HEK293 (cell line): ENCODE data around the gene ATG101.

Experiments used
- MYNN ChIP-seq: fragments of 450-650 bp; formaldehyde crosslinking; IDR thresholded peaks from 2 replicates; pipeline ENCODE4 v1.5.1; 2016; ENCODE audit warnings: missing biosample characterization, missing genetic modification characterization, borderline replicate concordance
- SETDB1 ChIP-seq: IDR thresholded peaks from one replicate; pipeline ENCODE4 v1.6.1; 2017; ENCODE audit warnings: mild to moderate bottlenecking, low read length, moderate library complexity, mixed read lengths; ENCODE audit not compliant: insufficient read length
- TRIM28 ChIP-seq: IDR thresholded peaks from 2 replicates; pipeline ENCODE4 v1.6.1; 2011; ENCODE audit warnings: low read length, control low read depth, borderline replicate concordance
- ZFP69B ChIP-seq: fragments of 450-650 bp; formaldehyde crosslinking; IDR thresholded peaks from 2 replicates; pipeline ENCODE4 v1.5.1; 2016; ENCODE audit warnings: missing biosample characterization, missing genetic modification characterization
- ZNF121 ChIP-seq: fragments of 450-650 bp; formaldehyde crosslinking; IDR thresholded peaks from 2 replicates; pipeline ENCODE4 v1.5.1; 2016; ENCODE audit warnings: missing biosample characterization, missing genetic modification characterization
- ZNF146 ChIP-seq: fragments of 450-650 bp; formaldehyde crosslinking; IDR thresholded peaks from 2 replicates; pipeline ENCODE4 v1.5.1; 2016; ENCODE audit warnings: missing biosample characterization, missing genetic modification characterization
- ZNF175 ChIP-seq: fragments of 450-650 bp; formaldehyde crosslinking; IDR thresholded peaks from 2 replicates; pipeline ENCODE4 v1.5.1; 2016; ENCODE audit warnings: missing biosample characterization, missing genetic modification characterization
- ZNF292 ChIP-seq: fragments of 450-650 bp; formaldehyde crosslinking; IDR thresholded peaks from 2 replicates; pipeline ENCODE4 v1.5.1; 2016; ENCODE audit warnings: low read depth, missing biosample characterization, missing genetic modification characterization, borderline replicate concordance
- ZNF324 ChIP-seq: fragments of 450-650 bp; formaldehyde crosslinking; IDR thresholded peaks from 2 replicates; pipeline ENCODE4 v1.5.1; 2016; ENCODE audit warnings: missing biosample characterization, missing genetic modification characterization
- ZNF335 ChIP-seq: fragments of 450-650 bp; formaldehyde crosslinking; conservative IDR thresholded peaks from 2 replicates; pipeline ENCODE4 v1.5.1; 2016; ENCODE audit warnings: missing biosample characterization, missing genetic modification characterization
- ZNF341 ChIP-seq: fragments of 450-650 bp; formaldehyde crosslinking; IDR thresholded peaks from 2 replicates; pipeline ENCODE4; 2016; ENCODE audit warnings: low read depth, missing biosample characterization, missing genetic modification characterization
- ZNF366 ChIP-seq: fragments of 450-650 bp; formaldehyde crosslinking; conservative IDR thresholded peaks from 2 replicates; pipeline ENCODE4 v1.5.1; 2016; ENCODE audit warnings: missing biosample characterization, missing genetic modification characterization
- ZNF404 ChIP-seq: fragments of 450-650 bp; formaldehyde crosslinking; IDR thresholded peaks from 2 replicates; pipeline ENCODE4 v1.5.1; 2017; ENCODE audit warnings: missing biosample characterization, missing genetic modification characterization
- ZNF426 ChIP-seq: fragments of 450-650 bp; formaldehyde crosslinking; IDR thresholded peaks from 2 replicates; pipeline ENCODE4 v1.5.1; 2017; ENCODE audit warnings: missing biosample characterization, missing genetic modification characterization, mild to moderate bottlenecking, inconsistent platforms, moderate library complexity
- TF ChIP-seq, protein P1 (sequence below): fragments of 450-650 bp; formaldehyde crosslinking; IDR thresholded peaks from 2 replicates; pipeline ENCODE4 v1.5.1; 2016; ENCODE audit warnings: missing biosample characterization, missing genetic modification characterization
- TF ChIP-seq, protein P2 (sequence below): fragments of 450-650 bp; formaldehyde crosslinking; conservative IDR thresholded peaks from 2 replicates; pipeline ENCODE4 v1.5.1; 2016; ENCODE audit warnings: low read depth, missing biosample characterization, missing genetic modification characterization
- TF ChIP-seq, protein P3 (sequence below): fragments of 450-650 bp; formaldehyde crosslinking; optimal IDR thresholded peaks from 2 replicates; pipeline ENCODE3; 2016; ENCODE audit warnings: missing biosample characterization, mild to moderate bottlenecking, missing genetic modification characterization
- TF ChIP-seq, protein P4 (sequence below): fragments of 450-650 bp; formaldehyde crosslinking; IDR thresholded peaks from 2 replicates; pipeline ENCODE4 v1.5.1; 2016; ENCODE audit warnings: missing biosample characterization, missing genetic modification characterization
- TF ChIP-seq, protein P5 (sequence below): fragments of 450-650 bp; formaldehyde crosslinking; IDR thresholded peaks from 2 replicates; pipeline ENCODE4 v1.5.1; 2016; ENCODE audit warnings: missing biosample characterization, missing genetic modification characterization
- TF ChIP-seq, protein P6 (sequence below): fragments of 450-650 bp; formaldehyde crosslinking; IDR thresholded peaks from 2 replicates; pipeline ENCODE4 v1.5.1; 2016; ENCODE audit warnings: missing biosample characterization, missing genetic modification characterization

Gene ATG101

DNA sequence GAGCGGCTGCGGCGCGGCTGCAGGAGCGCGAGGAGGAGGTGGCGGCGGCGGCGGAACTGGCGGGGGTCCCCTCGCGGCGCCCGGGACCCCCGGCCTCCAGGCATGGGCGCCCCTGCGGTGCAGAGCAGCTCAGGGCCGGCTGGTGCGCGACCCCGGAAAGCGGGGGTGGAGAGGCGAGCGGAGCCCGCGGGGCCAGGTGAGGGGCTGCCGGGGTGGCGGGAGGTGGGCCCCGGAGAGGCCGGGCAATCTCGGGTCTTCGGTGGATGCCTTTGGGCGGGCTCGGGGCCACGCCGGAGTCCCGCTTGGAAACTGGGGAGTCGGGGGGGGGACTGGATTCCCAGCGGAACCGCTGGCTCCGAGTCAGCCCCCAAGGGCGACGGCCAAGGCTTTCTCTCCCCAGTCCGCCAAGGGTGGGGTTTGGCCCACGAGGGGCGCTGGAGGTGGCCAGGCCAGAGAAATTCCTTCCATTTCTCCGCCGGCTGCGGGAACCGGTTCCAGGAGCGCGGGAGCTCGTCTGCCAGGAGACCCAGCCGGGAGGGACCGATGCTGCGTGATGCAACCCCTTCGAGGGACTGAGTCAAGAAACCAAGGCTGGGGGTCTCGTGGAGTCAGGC, 32.4 kb upstream of the ATG101 start (continued):
- TF ChIP-seq, protein P1, sequence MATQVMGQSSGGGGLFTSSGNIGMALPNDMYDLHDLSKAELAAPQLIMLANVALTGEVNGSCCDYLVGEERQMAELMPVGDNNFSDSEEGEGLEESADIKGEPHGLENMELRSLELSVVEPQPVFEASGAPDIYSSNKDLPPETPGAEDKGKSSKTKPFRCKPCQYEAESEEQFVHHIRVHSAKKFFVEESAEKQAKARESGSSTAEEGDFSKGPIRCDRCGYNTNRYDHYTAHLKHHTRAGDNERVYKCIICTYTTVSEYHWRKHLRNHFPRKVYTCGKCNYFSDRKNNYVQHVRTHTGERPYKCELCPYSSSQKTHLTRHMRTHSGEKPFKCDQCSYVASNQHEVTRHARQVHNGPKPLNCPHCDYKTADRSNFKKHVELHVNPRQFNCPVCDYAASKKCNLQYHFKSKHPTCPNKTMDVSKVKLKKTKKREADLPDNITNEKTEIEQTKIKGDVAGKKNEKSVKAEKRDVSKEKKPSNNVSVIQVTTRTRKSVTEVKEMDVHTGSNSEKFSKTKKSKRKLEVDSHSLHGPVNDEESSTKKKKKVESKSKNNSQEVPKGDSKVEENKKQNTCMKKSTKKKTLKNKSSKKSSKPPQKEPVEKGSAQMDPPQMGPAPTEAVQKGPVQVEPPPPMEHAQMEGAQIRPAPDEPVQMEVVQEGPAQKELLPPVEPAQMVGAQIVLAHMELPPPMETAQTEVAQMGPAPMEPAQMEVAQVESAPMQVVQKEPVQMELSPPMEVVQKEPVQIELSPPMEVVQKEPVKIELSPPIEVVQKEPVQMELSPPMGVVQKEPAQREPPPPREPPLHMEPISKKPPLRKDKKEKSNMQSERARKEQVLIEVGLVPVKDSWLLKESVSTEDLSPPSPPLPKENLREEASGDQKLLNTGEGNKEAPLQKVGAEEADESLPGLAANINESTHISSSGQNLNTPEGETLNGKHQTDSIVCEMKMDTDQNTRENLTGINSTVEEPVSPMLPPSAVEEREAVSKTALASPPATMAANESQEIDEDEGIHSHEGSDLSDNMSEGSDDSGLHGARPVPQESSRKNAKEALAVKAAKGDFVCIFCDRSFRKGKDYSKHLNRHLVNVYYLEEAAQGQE (tag by site-specific recombination): 0 out of 2 replicates have a peak, but pooled peaks have one; percentile 20
- TF ChIP-seq SETDB1: no peak
- TF ChIP-seq ZNF426 (tag by site-specific recombination): no peak
- no peak for TF ChIP-seq TRIM28
- peak; percentile 94 for TF ChIP-seq ZNF341 (tag by site-specific recombination)
- TF ChIP-seq ZFP69B: peak; percentile 80
- TF ChIP-seq, protein P2, sequence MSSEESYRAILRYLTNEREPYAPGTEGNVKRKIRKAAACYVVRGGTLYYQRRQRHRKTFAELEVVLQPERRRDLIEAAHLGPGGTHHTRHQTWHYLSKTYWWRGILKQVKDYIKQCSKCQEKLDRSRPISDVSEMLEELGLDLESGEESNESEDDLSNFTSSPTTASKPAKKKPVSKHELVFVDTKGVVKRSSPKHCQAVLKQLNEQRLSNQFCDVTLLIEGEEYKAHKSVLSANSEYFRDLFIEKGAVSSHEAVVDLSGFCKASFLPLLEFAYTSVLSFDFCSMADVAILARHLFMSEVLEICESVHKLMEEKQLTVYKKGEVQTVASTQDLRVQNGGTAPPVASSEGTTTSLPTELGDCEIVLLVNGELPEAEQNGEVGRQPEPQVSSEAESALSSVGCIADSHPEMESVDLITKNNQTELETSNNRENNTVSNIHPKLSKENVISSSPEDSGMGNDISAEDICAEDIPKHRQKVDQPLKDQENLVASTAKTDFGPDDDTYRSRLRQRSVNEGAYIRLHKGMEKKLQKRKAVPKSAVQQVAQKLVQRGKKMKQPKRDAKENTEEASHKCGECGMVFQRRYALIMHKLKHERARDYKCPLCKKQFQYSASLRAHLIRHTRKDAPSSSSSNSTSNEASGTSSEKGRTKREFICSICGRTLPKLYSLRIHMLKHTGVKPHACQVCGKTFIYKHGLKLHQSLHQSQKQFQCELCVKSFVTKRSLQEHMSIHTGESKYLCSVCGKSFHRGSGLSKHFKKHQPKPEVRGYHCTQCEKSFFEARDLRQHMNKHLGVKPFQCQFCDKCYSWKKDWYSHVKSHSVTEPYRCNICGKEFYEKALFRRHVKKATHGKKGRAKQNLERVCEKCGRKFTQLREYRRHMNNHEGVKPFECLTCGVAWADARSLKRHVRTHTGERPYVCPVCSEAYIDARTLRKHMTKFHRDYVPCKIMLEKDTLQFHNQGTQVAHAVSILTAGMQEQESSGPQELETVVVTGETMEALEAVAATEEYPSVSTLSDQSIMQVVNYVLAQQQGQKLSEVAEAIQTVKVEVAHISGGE: peak; percentile 42; the same call in 1 of the 2 replicates
- TF ChIP-seq ZNF404 (tag by site-specific recombination): no peak
- TF ChIP-seq, protein P3, sequence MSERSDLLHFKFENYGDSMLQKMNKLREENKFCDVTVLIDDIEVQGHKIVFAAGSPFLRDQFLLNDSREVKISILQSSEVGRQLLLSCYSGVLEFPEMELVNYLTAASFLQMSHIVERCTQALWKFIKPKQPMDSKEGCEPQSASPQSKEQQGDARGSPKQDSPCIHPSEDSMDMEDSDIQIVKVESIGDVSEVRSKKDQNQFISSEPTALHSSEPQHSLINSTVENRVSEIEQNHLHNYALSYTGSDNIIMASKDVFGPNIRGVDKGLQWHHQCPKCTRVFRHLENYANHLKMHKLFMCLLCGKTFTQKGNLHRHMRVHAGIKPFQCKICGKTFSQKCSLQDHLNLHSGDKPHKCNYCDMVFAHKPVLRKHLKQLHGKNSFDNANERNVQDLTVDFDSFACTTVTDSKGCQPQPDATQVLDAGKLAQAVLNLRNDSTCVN (tag by site-specific recombination): peak; percentile 71
- TF ChIP-seq ZNF146 (tag by site-specific recombination): no peak
- no peak for TF ChIP-seq ZNF324
- TF ChIP-seq ZNF292 (tag by site-specific recombination): no peak
- peak; percentile 48 for TF ChIP-seq ZNF335 (tag by site-specific recombination)
- TF ChIP-seq ZNF366 (tag by site-specific recombination): peak; percentile 39; the same call in 1 of the 2 replicates
- TF ChIP-seq, protein P4, sequence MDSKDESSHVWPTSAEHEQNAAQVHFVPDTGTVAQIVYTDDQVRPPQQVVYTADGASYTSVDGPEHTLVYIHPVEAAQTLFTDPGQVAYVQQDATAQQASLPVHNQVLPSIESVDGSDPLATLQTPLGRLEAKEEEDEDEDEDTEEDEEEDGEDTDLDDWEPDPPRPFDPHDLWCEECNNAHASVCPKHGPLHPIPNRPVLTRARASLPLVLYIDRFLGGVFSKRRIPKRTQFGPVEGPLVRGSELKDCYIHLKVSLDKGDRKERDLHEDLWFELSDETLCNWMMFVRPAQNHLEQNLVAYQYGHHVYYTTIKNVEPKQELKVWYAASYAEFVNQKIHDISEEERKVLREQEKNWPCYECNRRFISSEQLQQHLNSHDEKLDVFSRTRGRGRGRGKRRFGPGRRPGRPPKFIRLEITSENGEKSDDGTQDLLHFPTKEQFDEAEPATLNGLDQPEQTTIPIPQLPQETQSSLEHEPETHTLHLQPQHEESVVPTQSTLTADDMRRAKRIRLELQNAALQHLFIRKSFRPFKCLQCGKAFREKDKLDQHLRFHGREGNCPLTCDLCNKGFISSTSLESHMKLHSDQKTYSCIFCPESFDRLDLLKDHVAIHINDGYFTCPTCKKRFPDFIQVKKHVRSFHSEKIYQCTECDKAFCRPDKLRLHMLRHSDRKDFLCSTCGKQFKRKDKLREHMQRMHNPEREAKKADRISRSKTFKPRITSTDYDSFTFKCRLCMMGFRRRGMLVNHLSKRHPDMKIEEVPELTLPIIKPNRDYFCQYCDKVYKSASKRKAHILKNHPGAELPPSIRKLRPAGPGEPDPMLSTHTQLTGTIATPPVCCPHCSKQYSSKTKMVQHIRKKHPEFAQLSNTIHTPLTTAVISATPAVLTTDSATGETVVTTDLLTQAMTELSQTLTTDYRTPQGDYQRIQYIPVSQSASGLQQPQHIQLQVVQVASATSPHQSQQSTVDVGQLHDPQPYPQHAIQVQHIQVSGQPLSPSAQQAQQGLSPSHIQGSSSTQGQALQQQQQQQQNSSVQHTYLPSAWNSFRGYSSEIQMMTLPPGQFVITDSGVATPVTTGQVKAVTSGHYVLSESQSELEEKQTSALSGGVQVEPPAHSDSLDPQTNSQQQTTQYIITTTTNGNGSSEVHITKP (tag by site-specific recombination): no peak
- TF ChIP-seq MYNN (tag by site-specific recombination): no peak
- TF ChIP-seq, protein P5, sequence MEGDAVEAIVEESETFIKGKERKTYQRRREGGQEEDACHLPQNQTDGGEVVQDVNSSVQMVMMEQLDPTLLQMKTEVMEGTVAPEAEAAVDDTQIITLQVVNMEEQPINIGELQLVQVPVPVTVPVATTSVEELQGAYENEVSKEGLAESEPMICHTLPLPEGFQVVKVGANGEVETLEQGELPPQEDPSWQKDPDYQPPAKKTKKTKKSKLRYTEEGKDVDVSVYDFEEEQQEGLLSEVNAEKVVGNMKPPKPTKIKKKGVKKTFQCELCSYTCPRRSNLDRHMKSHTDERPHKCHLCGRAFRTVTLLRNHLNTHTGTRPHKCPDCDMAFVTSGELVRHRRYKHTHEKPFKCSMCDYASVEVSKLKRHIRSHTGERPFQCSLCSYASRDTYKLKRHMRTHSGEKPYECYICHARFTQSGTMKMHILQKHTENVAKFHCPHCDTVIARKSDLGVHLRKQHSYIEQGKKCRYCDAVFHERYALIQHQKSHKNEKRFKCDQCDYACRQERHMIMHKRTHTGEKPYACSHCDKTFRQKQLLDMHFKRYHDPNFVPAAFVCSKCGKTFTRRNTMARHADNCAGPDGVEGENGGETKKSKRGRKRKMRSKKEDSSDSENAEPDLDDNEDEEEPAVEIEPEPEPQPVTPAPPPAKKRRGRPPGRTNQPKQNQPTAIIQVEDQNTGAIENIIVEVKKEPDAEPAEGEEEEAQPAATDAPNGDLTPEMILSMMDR: peak; percentile 69; the same call in 1 of the 2 replicates
- TF ChIP-seq, protein P6, sequence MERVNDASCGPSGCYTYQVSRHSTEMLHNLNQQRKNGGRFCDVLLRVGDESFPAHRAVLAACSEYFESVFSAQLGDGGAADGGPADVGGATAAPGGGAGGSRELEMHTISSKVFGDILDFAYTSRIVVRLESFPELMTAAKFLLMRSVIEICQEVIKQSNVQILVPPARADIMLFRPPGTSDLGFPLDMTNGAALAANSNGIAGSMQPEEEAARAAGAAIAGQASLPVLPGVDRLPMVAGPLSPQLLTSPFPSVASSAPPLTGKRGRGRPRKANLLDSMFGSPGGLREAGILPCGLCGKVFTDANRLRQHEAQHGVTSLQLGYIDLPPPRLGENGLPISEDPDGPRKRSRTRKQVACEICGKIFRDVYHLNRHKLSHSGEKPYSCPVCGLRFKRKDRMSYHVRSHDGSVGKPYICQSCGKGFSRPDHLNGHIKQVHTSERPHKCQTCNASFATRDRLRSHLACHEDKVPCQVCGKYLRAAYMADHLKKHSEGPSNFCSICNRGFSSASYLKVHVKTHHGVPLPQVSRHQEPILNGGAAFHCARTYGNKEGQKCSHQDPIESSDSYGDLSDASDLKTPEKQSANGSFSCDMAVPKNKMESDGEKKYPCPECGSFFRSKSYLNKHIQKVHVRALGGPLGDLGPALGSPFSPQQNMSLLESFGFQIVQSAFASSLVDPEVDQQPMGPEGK: peak; percentile 84
- TF ChIP-seq ZNF175 (tag by site-specific recombination): no peak
- no peak for TF ChIP-seq ZNF121
